ENCODE measurements around the gene ITFG1. TPM values are rescaled to one million over a fixed set of nuclear protein-coding genes. Genes with fewer than 3 reads are reported as not detected.

ITFG1 gene
- total and polyA plus RNA-seq, 2 of the 13 experiments (the other 11 are each of a cell fraction or from before 2014, with no cell fraction given) = 74.5 to 150 TPM

DNA sequence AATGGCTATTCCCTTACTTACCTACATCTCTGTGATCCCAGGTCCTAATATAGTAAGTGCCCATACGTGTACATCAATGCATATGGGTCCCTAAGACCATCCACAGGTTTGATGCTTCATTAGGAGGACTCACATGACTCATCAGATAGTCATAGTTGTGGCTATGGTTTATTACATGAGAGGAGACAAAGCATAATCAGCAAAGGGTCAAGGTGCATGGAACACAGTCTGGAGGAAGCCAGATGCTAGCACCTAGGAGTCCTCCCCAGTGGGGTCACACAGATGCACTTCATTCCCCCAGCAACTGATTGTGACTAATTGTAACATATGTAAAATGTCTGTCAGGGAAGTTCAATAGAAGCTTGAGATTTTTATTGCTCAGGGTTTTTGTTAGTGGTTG, 43.1 kb upstream of the ITFG1 start (continued):
- TF ChIP-seq, protein P1, sequence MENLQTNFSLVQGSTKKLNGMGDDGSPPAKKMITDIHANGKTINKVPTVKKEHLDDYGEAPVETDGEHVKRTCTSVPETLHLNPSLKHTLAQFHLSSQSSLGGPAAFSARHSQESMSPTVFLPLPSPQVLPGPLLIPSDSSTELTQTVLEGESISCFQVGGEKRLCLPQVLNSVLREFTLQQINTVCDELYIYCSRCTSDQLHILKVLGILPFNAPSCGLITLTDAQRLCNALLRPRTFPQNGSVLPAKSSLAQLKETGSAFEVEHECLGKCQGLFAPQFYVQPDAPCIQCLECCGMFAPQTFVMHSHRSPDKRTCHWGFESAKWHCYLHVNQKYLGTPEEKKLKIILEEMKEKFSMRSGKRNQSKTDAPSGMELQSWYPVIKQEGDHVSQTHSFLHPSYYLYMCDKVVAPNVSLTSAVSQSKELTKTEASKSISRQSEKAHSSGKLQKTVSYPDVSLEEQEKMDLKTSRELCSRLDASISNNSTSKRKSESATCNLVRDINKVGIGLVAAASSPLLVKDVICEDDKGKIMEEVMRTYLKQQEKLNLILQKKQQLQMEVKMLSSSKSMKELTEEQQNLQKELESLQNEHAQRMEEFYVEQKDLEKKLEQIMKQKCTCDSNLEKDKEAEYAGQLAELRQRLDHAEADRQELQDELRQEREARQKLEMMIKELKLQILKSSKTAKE (CRISPR knock-in tag; IDR thresholded peaks at IDR 0.05; ENCODE audit: borderline replicate concordance) = no peak
- TF ChIP-seq CREB1 (IDR thresholded peaks at IDR 0.05) = peak; percentile 45; the same call in 1 of the 2 replicates
- no peak for TF ChIP-seq CREB1 (CRISPR knock-in tag; IDR thresholded peaks at IDR 0.05)
- no peak for TF ChIP-seq KAT7 (CRISPR knock-in tag; IDR thresholded peaks at IDR 0.05; ENCODE audit: borderline replicate concordance)
- TF ChIP-seq TCF7L2 (IDR thresholded peaks at IDR 0.05; ENCODE audit: low read depth, low read length) = no peak
- TF ChIP-seq, protein P2, sequence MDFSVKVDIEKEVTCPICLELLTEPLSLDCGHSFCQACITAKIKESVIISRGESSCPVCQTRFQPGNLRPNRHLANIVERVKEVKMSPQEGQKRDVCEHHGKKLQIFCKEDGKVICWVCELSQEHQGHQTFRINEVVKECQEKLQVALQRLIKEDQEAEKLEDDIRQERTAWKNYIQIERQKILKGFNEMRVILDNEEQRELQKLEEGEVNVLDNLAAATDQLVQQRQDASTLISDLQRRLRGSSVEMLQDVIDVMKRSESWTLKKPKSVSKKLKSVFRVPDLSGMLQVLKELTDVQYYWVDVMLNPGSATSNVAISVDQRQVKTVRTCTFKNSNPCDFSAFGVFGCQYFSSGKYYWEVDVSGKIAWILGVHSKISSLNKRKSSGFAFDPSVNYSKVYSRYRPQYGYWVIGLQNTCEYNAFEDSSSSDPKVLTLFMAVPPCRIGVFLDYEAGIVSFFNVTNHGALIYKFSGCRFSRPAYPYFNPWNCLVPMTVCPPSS (IDR thresholded peaks at IDR 0.05) = no peak
- TF ChIP-seq, protein P3, sequence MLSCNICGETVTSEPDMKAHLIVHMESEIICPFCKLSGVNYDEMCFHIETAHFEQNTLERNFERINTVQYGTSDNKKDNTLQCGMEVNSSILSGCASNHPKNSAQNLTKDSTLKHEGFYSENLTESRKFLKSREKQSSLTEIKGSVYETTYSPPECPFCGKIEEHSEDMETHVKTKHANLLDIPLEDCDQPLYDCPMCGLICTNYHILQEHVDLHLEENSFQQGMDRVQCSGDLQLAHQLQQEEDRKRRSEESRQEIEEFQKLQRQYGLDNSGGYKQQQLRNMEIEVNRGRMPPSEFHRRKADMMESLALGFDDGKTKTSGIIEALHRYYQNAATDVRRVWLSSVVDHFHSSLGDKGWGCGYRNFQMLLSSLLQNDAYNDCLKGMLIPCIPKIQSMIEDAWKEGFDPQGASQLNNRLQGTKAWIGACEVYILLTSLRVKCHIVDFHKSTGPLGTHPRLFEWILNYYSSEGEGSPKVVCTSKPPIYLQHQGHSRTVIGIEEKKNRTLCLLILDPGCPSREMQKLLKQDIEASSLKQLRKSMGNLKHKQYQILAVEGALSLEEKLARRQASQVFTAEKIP (CRISPR knock-in tag; IDR thresholded peaks at IDR 0.05; ENCODE audit: borderline replicate concordance) = no peak
- TF ChIP-seq, protein P4, sequence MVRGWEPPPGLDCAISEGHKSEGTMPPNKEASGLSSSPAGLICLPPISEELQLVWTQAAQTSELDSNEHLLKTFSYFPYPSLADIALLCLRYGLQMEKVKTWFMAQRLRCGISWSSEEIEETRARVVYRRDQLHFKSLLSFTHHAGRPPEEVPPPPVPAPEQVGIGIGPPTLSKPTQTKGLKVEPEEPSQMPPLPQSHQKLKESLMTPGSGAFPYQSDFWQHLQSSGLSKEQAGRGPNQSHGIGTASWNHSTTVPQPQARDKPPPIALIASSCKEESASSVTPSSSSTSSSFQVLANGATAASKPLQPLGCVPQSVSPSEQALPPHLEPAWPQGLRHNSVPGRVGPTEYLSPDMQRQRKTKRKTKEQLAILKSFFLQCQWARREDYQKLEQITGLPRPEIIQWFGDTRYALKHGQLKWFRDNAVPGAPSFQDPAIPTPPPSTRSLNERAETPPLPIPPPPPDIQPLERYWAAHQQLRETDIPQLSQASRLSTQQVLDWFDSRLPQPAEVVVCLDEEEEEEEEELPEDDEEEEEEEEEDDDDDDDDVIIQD (CRISPR knock-in tag; IDR thresholded peaks at IDR 0.05; ENCODE audit: low read depth) = no peak

Measured in HepG2 (cell line).